Measurements from ENCODE around the gene ERFL.

DNA sequence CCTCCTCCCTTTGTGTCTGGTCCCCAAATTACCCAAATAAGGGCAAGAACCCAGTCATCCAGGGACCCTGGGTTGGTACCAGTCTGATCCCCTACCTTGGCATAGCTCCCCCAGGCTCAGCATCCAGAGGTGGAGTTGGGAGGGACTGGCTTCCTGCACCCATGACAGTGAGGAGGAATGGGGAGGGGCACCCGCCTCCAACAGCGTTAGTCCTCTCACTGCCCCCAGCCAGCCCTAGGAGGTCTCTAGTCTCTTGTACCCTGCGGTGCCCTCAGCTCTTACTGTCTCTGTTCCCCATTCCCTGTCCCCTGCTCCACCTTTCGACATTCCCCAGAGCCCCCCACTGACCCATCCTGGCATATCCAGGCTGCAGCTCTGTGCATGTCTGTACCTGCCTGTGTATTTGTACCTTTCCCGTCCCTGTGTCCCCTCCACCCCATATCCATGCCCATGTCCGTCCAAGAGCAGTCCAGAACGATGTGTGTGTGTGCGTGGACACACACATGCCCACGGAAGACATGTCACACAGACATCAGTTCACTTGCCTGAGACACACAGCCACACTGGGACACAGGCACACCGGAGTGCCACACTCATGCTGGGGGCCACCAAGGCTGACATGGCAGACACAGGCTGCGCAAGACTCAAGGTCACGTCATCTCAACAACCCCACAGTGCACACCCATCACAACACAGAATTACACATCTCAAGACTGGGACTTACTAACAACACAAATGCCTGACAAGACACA is 17.8 kb downstream of the ERFL start:
- TF ChIP-seq, protein P1, sequence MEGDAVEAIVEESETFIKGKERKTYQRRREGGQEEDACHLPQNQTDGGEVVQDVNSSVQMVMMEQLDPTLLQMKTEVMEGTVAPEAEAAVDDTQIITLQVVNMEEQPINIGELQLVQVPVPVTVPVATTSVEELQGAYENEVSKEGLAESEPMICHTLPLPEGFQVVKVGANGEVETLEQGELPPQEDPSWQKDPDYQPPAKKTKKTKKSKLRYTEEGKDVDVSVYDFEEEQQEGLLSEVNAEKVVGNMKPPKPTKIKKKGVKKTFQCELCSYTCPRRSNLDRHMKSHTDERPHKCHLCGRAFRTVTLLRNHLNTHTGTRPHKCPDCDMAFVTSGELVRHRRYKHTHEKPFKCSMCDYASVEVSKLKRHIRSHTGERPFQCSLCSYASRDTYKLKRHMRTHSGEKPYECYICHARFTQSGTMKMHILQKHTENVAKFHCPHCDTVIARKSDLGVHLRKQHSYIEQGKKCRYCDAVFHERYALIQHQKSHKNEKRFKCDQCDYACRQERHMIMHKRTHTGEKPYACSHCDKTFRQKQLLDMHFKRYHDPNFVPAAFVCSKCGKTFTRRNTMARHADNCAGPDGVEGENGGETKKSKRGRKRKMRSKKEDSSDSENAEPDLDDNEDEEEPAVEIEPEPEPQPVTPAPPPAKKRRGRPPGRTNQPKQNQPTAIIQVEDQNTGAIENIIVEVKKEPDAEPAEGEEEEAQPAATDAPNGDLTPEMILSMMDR (IDR thresholded peaks at IDR 0.05), result no peak
- TF ChIP-seq POLR2A (IDR thresholded peaks at IDR 0.05), result no peak

Measured in adrenal gland (tissue), 5 donors.